Peyer's patch (tissue), 4 donors: ENCODE results near the gene NCAPD3.

Source experiments
- POLR2A ChIP-seq, 2 donors: fragments of 450-650 bp; IDR thresholded peaks; one replicate each; pipeline ENCODE4 v1.5.1; 2017; ENCODE audit warnings: antibody characterized with exemption in 2 of 2, mild to moderate bottlenecking in 2 of 2, moderate library complexity in 2 of 2
- TF ChIP-seq, protein P1 (sequence below), 6 experiments: fragments of 450-650 bp in 4 of 6; fragments of 200-600 bp in 2 of 6; sonication (generic) in 1 of 6; IDR thresholded peaks; one replicate each; pipeline ENCODE4 v1.5.1; 2017 to 2019; ENCODE audit warnings: antibody characterized with exemption in 6 of 6, mild to moderate bottlenecking in 3 of 6, moderate library complexity in 1 of 6

DNA sequence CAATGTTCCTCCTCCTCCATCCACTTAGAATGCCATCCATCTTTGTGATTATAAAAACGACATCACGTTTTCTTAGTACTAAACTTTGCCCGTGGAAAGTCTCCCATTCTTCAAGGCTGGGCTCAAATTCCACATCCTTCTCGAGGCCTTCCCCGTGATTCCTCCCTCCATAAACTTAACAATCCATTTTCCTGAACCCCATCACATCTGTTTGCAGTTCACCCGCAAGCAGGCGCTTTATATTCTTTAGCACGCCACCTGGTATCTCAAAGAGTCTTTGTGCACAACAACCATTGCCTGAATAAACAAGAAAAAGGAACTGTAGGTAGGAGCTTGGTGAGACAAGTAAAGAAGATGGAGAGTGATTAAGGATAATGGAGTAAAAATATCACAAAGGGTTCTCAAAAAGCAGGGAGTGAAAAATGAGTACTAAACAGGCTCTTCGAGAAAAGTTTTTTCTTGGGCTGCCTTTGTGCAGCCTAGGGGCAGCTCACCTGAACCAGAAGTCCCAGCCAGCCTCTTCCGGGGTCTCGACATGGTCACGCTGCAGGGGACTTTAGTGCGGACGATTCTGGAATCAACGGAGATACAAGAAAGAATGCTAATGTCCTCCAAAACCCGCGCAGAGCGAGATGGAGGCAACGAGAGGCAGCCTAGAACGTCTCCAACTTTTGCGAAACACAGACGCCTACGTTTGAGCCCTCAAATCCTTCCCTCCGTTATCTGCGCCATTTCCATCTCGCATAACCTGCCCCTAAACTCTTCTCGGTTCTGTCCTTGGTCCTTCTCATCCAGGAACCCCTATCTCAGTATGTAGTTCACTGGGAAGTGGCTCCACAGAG is 28.8 kb upstream of the NCAPD3 start:
- TF ChIP-seq, protein P1, sequence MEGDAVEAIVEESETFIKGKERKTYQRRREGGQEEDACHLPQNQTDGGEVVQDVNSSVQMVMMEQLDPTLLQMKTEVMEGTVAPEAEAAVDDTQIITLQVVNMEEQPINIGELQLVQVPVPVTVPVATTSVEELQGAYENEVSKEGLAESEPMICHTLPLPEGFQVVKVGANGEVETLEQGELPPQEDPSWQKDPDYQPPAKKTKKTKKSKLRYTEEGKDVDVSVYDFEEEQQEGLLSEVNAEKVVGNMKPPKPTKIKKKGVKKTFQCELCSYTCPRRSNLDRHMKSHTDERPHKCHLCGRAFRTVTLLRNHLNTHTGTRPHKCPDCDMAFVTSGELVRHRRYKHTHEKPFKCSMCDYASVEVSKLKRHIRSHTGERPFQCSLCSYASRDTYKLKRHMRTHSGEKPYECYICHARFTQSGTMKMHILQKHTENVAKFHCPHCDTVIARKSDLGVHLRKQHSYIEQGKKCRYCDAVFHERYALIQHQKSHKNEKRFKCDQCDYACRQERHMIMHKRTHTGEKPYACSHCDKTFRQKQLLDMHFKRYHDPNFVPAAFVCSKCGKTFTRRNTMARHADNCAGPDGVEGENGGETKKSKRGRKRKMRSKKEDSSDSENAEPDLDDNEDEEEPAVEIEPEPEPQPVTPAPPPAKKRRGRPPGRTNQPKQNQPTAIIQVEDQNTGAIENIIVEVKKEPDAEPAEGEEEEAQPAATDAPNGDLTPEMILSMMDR (IDR thresholded peaks at IDR 0.05) = no peak
- TF ChIP-seq POLR2A (IDR thresholded peaks at IDR 0.05) = no peak
